Omental fat pad (tissue), 4 donors: ENCODE data around the gene PGBD1. TPM values are rescaled to one million over a fixed set of nuclear protein-coding genes. Genes with fewer than 3 reads are reported as not detected.

Experiments
- ATAC-seq: fragments of 150-250 bp; one replicate; pipeline ENCODE4 v1.9.1; 2016; ENCODE audit warnings: mild to moderate bottlenecking, moderate library complexity; ENCODE audit not compliant: low FRiP score
- DNase-seq: peaks from one replicate; pipeline ENCODE4 v3.0.0-alpha.2; 2019; ENCODE audit warnings: low spot score
- total RNA-seq, 4 donors: library from RNA; depleted of rRNA; stranded (reverse); fragments of >200 nt; gene quantifications; one replicate each; pipeline ENCODE4 v1.1.0, GENCODE V29; 2016
- TF ChIP-seq, protein P1 (sequence below), 3 donors: fragments of 450-650 bp; IDR thresholded peaks; one replicate each; pipeline ENCODE4 v1.5.1; 2016 to 2017; ENCODE audit warnings: antibody characterized with exemption in 3 of 3, mild to moderate bottlenecking in 3 of 3, moderate library complexity in 2 of 3

Gene PGBD1
- total RNA-seq, 4 donors from 2014 or later = 3.0 to 5.4 (median 4.4) TPM

DNA sequence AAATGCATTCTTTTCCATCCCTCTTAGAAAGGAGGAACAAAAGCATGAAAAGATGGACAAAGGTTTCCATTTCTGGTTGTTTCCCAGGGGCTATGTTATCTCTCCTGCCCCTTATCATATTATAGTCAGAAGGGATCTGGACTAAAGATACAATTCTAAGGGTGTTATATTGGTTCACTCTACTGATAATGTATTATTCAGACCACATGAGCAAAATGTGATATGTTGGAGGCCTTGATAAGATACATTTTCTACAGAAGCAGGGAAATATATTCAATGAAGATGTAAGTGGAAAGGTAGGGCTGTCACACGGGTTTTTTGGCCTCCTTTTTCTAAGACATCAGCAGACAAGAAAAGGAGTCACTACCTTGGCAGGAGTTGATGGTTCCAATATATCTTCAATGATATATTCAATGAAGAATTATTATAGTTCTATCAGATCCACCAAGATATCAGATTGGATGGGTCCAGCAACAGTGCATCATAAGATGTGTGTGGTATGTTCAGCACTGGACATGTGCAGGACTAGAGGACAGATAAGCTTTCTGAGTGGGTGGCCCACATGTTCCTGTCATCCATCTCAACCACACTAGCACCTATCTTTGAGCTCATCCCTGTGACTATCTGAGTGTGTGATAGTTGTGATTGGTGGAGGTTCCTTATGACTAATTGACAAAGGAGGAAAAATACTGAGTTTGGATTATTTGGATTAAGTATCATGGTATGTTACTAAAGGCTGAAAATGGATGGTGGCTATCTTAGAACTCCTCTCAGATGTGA lies 62.7 kb downstream of the PGBD1 start:
- TF ChIP-seq, protein P1, sequence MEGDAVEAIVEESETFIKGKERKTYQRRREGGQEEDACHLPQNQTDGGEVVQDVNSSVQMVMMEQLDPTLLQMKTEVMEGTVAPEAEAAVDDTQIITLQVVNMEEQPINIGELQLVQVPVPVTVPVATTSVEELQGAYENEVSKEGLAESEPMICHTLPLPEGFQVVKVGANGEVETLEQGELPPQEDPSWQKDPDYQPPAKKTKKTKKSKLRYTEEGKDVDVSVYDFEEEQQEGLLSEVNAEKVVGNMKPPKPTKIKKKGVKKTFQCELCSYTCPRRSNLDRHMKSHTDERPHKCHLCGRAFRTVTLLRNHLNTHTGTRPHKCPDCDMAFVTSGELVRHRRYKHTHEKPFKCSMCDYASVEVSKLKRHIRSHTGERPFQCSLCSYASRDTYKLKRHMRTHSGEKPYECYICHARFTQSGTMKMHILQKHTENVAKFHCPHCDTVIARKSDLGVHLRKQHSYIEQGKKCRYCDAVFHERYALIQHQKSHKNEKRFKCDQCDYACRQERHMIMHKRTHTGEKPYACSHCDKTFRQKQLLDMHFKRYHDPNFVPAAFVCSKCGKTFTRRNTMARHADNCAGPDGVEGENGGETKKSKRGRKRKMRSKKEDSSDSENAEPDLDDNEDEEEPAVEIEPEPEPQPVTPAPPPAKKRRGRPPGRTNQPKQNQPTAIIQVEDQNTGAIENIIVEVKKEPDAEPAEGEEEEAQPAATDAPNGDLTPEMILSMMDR (IDR thresholded peaks at IDR 0.05) = no peak
- no peak for DNase-seq
- ATAC-seq = no peak

DNA sequence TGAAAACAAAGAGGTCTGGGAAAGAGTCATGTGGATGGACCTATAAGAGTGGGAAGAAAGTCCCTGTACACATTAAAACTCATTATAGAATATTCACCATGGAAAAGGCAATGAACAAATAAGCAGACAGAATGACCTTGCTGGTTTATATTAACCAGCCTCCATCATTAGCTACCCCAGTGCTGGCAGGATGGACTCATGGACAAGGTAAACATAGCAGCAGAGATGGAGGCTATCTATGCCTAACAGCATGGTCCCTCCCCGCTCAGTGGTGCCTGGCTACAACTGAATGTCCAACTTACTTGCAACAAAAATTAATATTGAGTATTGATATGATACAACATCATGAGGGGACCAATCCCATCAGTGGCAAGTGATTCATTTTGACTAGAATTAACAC lies 63.8 kb downstream of the PGBD1 start:
- DNase-seq (no peak), ATAC-seq (no peak)
- TF ChIP-seq, protein P1 (IDR thresholded peaks at IDR 0.05) = no peak

DNA sequence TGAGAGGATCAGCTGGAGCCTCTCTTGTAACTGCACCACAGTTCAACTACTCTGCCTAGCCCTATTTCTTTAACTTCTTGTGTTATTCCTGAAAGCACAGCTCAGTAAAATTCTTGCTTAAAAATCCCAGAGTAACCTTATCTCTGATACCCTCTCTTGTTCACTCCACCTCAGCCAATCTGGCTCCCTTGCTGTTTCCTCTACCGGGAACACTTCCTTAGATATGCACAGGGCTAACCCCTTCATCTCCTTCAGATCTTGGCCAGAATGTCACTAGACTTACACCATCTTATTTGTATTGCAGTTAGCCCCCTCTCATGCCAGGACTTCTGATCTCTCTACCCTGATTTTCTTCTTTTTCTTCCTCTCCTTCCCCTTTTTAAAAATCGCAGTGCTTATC lies 65.7 kb downstream of the PGBD1 start:
- no peak for DNase-seq
- ATAC-seq = no peak
- TF ChIP-seq, protein P1 (IDR thresholded peaks at IDR 0.05) = no peak

DNA sequence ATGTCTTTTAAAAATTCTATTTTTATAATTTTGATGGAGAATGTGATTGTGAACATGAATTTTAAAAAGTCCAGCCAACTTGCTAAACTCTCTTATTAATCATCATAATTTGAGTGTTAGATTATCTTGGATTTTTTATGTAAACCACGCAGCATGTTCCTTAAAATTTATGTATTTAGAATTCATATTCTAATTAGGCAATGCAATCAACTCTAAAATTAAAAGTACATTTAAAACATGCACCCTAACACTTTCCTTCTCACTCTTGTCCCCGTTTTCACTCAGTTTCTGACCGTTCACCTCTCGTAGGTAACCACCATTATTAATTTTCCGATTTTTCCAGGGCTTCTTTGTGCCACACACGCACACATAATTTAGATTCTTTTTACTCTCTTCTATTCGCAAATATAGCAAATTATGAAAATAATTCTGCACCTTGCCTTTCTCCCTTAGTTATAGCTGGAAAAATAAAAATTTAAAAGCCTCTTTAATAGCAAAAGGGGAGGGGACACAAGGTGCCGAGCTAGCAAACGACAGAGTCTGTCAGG lies 68.0 kb downstream of the PGBD1 start:
- DNase-seq (no peak), ATAC-seq (no peak)
- TF ChIP-seq, protein P1 (IDR thresholded peaks at IDR 0.05) = no peak

DNA sequence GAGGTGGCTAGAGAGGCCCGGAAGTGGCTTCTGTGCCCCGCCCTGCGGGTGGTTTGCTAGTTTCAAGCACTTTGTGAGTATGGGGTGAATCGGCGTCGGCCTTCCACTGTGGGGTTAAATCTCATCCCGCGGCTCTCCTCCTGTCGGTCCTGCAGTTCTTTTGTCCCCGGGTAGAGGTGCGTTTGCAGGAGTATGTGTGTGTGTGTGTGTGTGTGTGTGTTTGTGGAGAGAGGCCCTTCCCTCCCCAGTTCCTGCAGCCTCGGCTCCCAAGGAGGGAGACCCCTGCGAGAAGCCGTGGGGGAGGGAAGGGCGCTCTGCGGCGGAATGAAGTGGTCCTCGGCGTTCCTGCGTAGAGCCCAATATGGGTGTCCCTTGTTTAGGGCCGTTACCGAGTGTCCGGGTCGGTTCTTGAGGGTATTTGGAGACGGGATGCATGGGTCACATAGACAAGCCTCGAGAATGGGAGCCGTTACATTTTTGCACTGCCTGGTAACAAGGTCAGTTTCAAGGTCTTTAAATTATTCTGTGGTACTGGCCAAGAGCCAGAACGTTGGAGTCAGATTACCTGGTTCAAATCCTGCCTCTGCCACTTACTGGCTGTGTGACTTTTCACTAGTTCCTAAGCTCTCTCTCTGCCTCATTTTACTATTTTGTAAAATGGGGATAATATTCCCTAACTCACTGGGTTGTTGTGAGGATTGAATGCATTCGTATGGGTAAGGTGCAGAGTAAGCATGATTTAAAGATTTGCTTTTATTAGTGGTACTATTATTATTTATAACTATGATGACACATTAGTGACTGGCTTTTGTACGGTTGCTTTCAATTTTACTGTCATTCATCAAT lies 68.7 kb downstream of the PGBD1 start, which contains the start of gene ZKSCAN3:
Gene ZKSCAN3 (plus strand): TSS at position 56 of the 846 bp plus-strand sequence. CDS start 9,640 bp downstream, outside the sequence.
- TF ChIP-seq, protein P1 (IDR thresholded peaks at IDR 0.05) = no peak
- DNase-seq (peak; percentile 47), ATAC-seq (peak; percentile 91)

DNA sequence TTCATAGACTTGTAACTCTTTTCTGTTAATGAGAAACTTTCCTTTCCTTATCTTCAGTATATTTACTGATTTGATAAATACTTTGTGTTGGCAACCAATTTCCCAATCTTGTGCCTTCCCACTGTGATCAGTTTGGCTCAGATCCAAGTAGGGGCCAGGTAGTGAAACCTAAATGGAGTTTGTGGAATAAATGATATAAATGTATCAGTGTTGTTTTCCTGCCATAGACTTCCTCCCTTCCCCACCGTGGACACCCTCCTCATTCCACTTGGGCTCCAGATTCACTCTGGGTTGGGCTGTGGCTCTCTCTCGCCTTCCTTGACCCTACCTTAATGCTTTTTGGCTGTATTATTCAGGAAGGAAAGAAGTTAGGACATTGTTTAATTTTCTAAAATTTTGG lies 69.7 kb downstream of the PGBD1 start:
- ATAC-seq (no peak), DNase-seq (no peak)
- TF ChIP-seq, protein P1 (IDR thresholded peaks at IDR 0.05) = no peak
